OCI-LY3 (cell line): Measurements from ENCODE around the gene CDA.

Source experiments
- CTCF ChIP-seq: fragments of 200-600, 300-600 bp; sonication (generic); IDR thresholded peaks from 2 replicates; pipeline ENCODE4 v1.5.1; 2014; ENCODE audit warnings: antibody characterized with exemption, low read length, low read depth
- EZH2phosphoT487 ChIP-seq: fragments of 200-600 bp; shearing (Covaris generic); IDR thresholded peaks from 2 replicates; pipeline ENCODE4 v1.6.1; 2018; ENCODE audit warnings: antibody characterized with exemption, mixed run types, low read depth

GRCh38 chr1:20665726-20666125, 76.8 kb downstream of the CDA start:
- TF ChIP-seq CTCF (no peak), EZH2phosphoT487 (no peak)
